BLaER1 (cell line): Measurements from ENCODE around the gene DMKN.

ENCODE experiments used
- H3K27ac ChIP-seq: shearing (Covaris generic); formaldehyde crosslinking; 2 replicates; pipeline ENCODE4 v1.8.1; 2022
- H3K27me3 ChIP-seq: shearing (Covaris generic); formaldehyde crosslinking; 2 replicates; pipeline ENCODE4 v1.8.1; 2022
- H3K36me3 ChIP-seq: shearing (Covaris generic); formaldehyde crosslinking; 2 replicates; pipeline ENCODE4 v1.8.1; 2022
- H3K4me1 ChIP-seq: shearing (Covaris generic); formaldehyde crosslinking; 2 replicates; pipeline ENCODE4 v1.8.1; 2022
- H3K4me2 ChIP-seq: shearing (Covaris generic); formaldehyde crosslinking; 2 replicates; pipeline ENCODE4 v1.8.1; 2022
- H3K4me3 ChIP-seq: shearing (Covaris generic); formaldehyde crosslinking; 2 replicates; pipeline ENCODE4 v1.8.1; 2022
- H3K9ac ChIP-seq: shearing (Covaris generic); formaldehyde crosslinking; 2 replicates; pipeline ENCODE4 v1.8.1; 2022
- H3K9me3 ChIP-seq: shearing (Covaris generic); formaldehyde crosslinking; 2 replicates; pipeline ENCODE4 v1.8.1; 2022
- H4K20me1 ChIP-seq: shearing (Covaris generic); formaldehyde crosslinking; 2 replicates; pipeline ENCODE4 v1.8.1; 2022
- Cebpa-rat ChIP-seq: shearing (Covaris generic); IDR thresholded peaks from 2 replicates; pipeline ENCODE4 v1.8.1; 2022

Gene DMKN

GRCh38 chr19:35513628-35514281 lies at the start of gene DMKN:
DMKN (minus strand) TSS chr19:35513649; CDS start chr19:35513475, 174 bp downstream.
- no peaks in the 10 kb centered on the region for H3K36me3 ChIP-seq
- H3K4me3 ChIP-seq: no peak within 1 kb of the TSS
- no peak within 1 kb of the TSS for H3K27ac ChIP-seq
- no peaks in the 10 kb centered on the region; the same call in 1 of the 2 replicates for H4K20me1 ChIP-seq
- no peak within 1 kb of the TSS for H3K4me2 ChIP-seq
- H3K9ac ChIP-seq: no peak within 1 kb of the TSS
- TF ChIP-seq Cebpa-rat: no peak
- H3K4me1 ChIP-seq: peaks cover 17% of the 10 kb centered on the region
- H3K27me3 ChIP-seq: peaks cover 29% of the 10 kb centered on the region
- no peaks in the 10 kb centered on the region for H3K9me3 ChIP-seq

GRCh38 chr19:35562776-35563175 lies 49.3 kb upstream of the DMKN start:
- H3K36me3 ChIP-seq: no peaks in the 10 kb centered on the region
- no peak for TF ChIP-seq Cebpa-rat
- no peak overlapping the region for H3K27ac ChIP-seq

GRCh38 chr19:35562336-35562735 lies 48.9 kb upstream of the DMKN start:
- Histone ChIP-seq H3K4me2 (no peak overlapping the region), H3K9ac (no peak overlapping the region)

More at GRCh38 chr19:35562776-35563175, 49.3 kb upstream of the DMKN start:
- no peaks in the 10 kb centered on the region for H4K20me1 ChIP-seq
- H3K27me3 ChIP-seq: no peaks in the 10 kb centered on the region
- no peak overlapping the region for H3K4me3 ChIP-seq
- H3K9me3 ChIP-seq: no peaks in the 10 kb centered on the region
- no peak overlapping the region for H3K4me2 ChIP-seq
- no peak overlapping the region for H3K9ac ChIP-seq
- peaks cover 18% of the 10 kb centered on the region for H3K4me1 ChIP-seq

GRCh38 chr19:35561436-35561835 lies 48.0 kb upstream of the DMKN start:
- H3K4me2 ChIP-seq: no peak overlapping the region
- no peak for TF ChIP-seq Cebpa-rat
- no peaks in the 10 kb centered on the region for H3K9me3 ChIP-seq
- H3K4me3 ChIP-seq: no peak overlapping the region
- no peaks in the 10 kb centered on the region for H4K20me1 ChIP-seq
- no peaks in the 10 kb centered on the region for H3K27me3 ChIP-seq
- H3K4me1 ChIP-seq: peaks cover 18% of the 10 kb centered on the region
- H3K9ac ChIP-seq: no peak overlapping the region
- no peaks in the 10 kb centered on the region for H3K36me3 ChIP-seq
- H3K27ac ChIP-seq: no peak overlapping the region

More at GRCh38 chr19:35562336-35562735, 48.9 kb upstream of the DMKN start:
- H3K9me3 ChIP-seq: no peaks in the 10 kb centered on the region
- no peaks in the 10 kb centered on the region for H4K20me1 ChIP-seq
- peaks cover 18% of the 10 kb centered on the region for H3K4me1 ChIP-seq
- H3K27me3 ChIP-seq: no peaks in the 10 kb centered on the region
- H3K27ac ChIP-seq: no peak overlapping the region
- no peaks in the 10 kb centered on the region for H3K36me3 ChIP-seq
- no peak for TF ChIP-seq Cebpa-rat
- no peak overlapping the region for H3K4me3 ChIP-seq

GRCh38 chr19:35560677-35561076 lies 47.2 kb upstream of the DMKN start:
- no peaks in the 10 kb centered on the region for H3K27me3 ChIP-seq
- H3K4me3 ChIP-seq: no peak overlapping the region
- H3K4me2 ChIP-seq: no peak overlapping the region

GRCh38 chr19:35560271-35560670 lies 46.8 kb upstream of the DMKN start:
- Histone ChIP-seq H3K9me3 (no peaks in the 10 kb centered on the region), H3K36me3 (no peaks in the 10 kb centered on the region), H3K9ac (no peak overlapping the region), H3K4me1 (peaks cover 24% of the 10 kb centered on the region), H3K4me3 (no peak overlapping the region), H3K27me3 (no peaks in the 10 kb centered on the region), H3K4me2 (no peak overlapping the region), H3K27ac (no peak overlapping the region), H4K20me1 (no peaks in the 10 kb centered on the region)
- no peak for TF ChIP-seq Cebpa-rat

More at GRCh38 chr19:35560677-35561076, 47.2 kb upstream of the DMKN start:
- H3K9ac ChIP-seq: no peak overlapping the region
- TF ChIP-seq Cebpa-rat: no peak
- no peaks in the 10 kb centered on the region for H3K9me3 ChIP-seq
- H4K20me1 ChIP-seq: no peaks in the 10 kb centered on the region
- no peaks in the 10 kb centered on the region for H3K36me3 ChIP-seq
- H3K4me1 ChIP-seq: peaks cover 23% of the 10 kb centered on the region
- H3K27ac ChIP-seq: no peak overlapping the region

GRCh38 chr19:35559781-35560180 lies 46.3 kb upstream of the DMKN start:
- Histone ChIP-seq H3K4me1 (peaks cover 24% of the 10 kb centered on the region), H3K27ac (no peak overlapping the region), H3K27me3 (no peaks in the 10 kb centered on the region), H3K9ac (no peak overlapping the region), H3K4me3 (no peak overlapping the region), H3K9me3 (no peaks in the 10 kb centered on the region), H3K36me3 (no peaks in the 10 kb centered on the region), H4K20me1 (no peaks in the 10 kb centered on the region), H3K4me2 (0 out of 2 replicates have a peak overlapping the region, but pooled peaks have one; percentile 75)
- no peak for TF ChIP-seq Cebpa-rat

GRCh38 chr19:35559281-35559659 lies 45.8 kb upstream of the DMKN start:
- Histone ChIP-seq H3K4me3 (no peak overlapping the region), H3K27me3 (no peaks in the 10 kb centered on the region), H3K4me1 (peaks cover 24% of the 10 kb centered on the region), H3K36me3 (no peaks in the 10 kb centered on the region), H3K27ac (no peak overlapping the region), H3K4me2 (peak overlapping the region; percentile 75), H4K20me1 (no peaks in the 10 kb centered on the region), H3K9me3 (no peaks in the 10 kb centered on the region), H3K9ac (no peak overlapping the region)
- TF ChIP-seq Cebpa-rat: no peak

- peak overlapping the region; percentile 52 for H3K4me3 ChIP-seq
- H3K9ac ChIP-seq: no peak overlapping the region
- no peak overlapping the region for H3K27ac ChIP-seq
- peaks cover 24% of the 10 kb centered on the region for H3K4me1 ChIP-seq
- H3K27me3 ChIP-seq: no peaks in the 10 kb centered on the region
- TF ChIP-seq Cebpa-rat: no peak
- no peaks in the 10 kb centered on the region for H3K36me3 ChIP-seq
- peak overlapping the region; percentile 75 for H3K4me2 ChIP-seq
- no peaks in the 10 kb centered on the region for H4K20me1 ChIP-seq
- no peaks in the 10 kb centered on the region for H3K9me3 ChIP-seq
Measured at GRCh38 chr19:35558400-35559280, 45.2 kb upstream of the DMKN start.
